SK-N-SH treated with all-trans-retinoic acid at 6 μM for 48 hours (cell line): ENCODE results near the gene DUSP23.

ENCODE experiments used
- ATAC-seq: fragments of 200-7000 bp; cut with Tn5 transposase; 3 replicates; pipeline ENCODE4 v1.9.1; 2020; ENCODE audit warnings: mild to moderate bottlenecking, moderate library complexity
- ARNTL ChIP-seq: fragments of 450-650 bp; formaldehyde crosslinking; IDR thresholded peaks from 2 replicates; pipeline ENCODE4 v1.5.0; 2020; ENCODE audit warnings: low read depth, mild to moderate bottlenecking, moderate library complexity, borderline replicate concordance
- BACH2 ChIP-seq: fragments of 250-450 bp; sonication (Bioruptor Pico); IDR thresholded peaks from 2 replicates; pipeline ENCODE4 v1.9.0; 2021; ENCODE audit warnings: mild to moderate bottlenecking, borderline replicate concordance
- CREB5 ChIP-seq: fragments of 250-450 bp; sonication (Bioruptor Pico); IDR thresholded peaks from 2 replicates; pipeline ENCODE4 v1.5.1; 2020; ENCODE audit warnings: low read depth, mild to moderate bottlenecking, moderate library complexity
- CSRNP3 ChIP-seq: fragments of 250-450 bp; sonication (Bioruptor Pico); IDR thresholded peaks from 2 replicates; pipeline ENCODE4 v1.5.1; 2021; ENCODE audit warnings: mild to moderate bottlenecking, moderate library complexity
- ESRRG ChIP-seq: fragments of 250-450 bp; sonication (Bioruptor Pico); IDR thresholded peaks from 2 replicates; pipeline ENCODE4 v1.6.1; 2021; ENCODE audit warnings: mild to moderate bottlenecking
- GLIS3 ChIP-seq: fragments of 250-450 bp; sonication (Bioruptor Pico); IDR thresholded peaks from 2 replicates; pipeline ENCODE4 v1.5.0; 2020; ENCODE audit warnings: mild to moderate bottlenecking, moderate library complexity
- ISL1 ChIP-seq: fragments of 250-450 bp; sonication (Bioruptor Pico); IDR thresholded peaks from 2 replicates; pipeline ENCODE4 v2.1.2; 2022; ENCODE audit warnings: mild to moderate bottlenecking, moderate library complexity
- OSR1 ChIP-seq: fragments of 250-450 bp; sonication (Bioruptor Pico); IDR thresholded peaks from 2 replicates; pipeline ENCODE4 v1.8.0; 2022; ENCODE audit warnings: moderate library complexity, mild to moderate bottlenecking, inconsistent platforms
- PATZ1 ChIP-seq: fragments of 250-450 bp; sonication (Bioruptor Pico); IDR thresholded peaks from 2 replicates; pipeline ENCODE4 v1.8.0; 2020; ENCODE audit warnings: mild to moderate bottlenecking, moderate library complexity, borderline replicate concordance
- PPARA ChIP-seq: fragments of 250-450 bp; sonication (Bioruptor Pico); IDR thresholded peaks from 2 replicates; pipeline ENCODE4 v1.5.0; 2020; ENCODE audit warnings: mild to moderate bottlenecking, borderline replicate concordance
- RARB ChIP-seq: fragments of 250-450 bp; sonication (Bioruptor Pico); IDR thresholded peaks from 2 replicates; pipeline ENCODE4 v1.8.0; 2021; ENCODE audit warnings: mild to moderate bottlenecking, moderate library complexity
- SNAI2 ChIP-seq: fragments of 250-450 bp; sonication (Bioruptor Pico); IDR thresholded peaks from 2 replicates; pipeline ENCODE4 v1.5.0; 2020; ENCODE audit warnings: mild to moderate bottlenecking, moderate library complexity
- TCF4 ChIP-seq: fragments of 250-450 bp; sonication (Bioruptor Pico); IDR thresholded peaks from 2 replicates; pipeline ENCODE4 v1.8.0; 2021; ENCODE audit warnings: mild to moderate bottlenecking, moderate library complexity, borderline replicate concordance
- TOX ChIP-seq: fragments of 250-450 bp; sonication (Bioruptor Pico); IDR thresholded peaks from 2 replicates; pipeline ENCODE4 v1.8.0; 2021; ENCODE audit warnings: mild to moderate bottlenecking, moderate library complexity, borderline replicate concordance
- TSHZ2 ChIP-seq: fragments of 250-450 bp; sonication (Bioruptor Pico); IDR thresholded peaks from 2 replicates; pipeline ENCODE4 v1.5.0; 2020; ENCODE audit warnings: mild to moderate bottlenecking, moderate library complexity
- ZFP3 ChIP-seq: fragments of 250-450 bp; sonication (Bioruptor Pico); IDR thresholded peaks from 2 replicates; pipeline ENCODE4 v1.5.0; 2020; ENCODE audit warnings: mild to moderate bottlenecking, moderate library complexity
- ZFP30 ChIP-seq: fragments of 450-650 bp; formaldehyde crosslinking; IDR thresholded peaks from 2 replicates; pipeline ENCODE4 v1.5.0; 2022; ENCODE audit warnings: mild to moderate bottlenecking, moderate library complexity
- ZNF565 ChIP-seq: fragments of 450-650 bp; formaldehyde crosslinking; conservative IDR thresholded peaks from 2 replicates; pipeline ENCODE4 v1.5.0; 2020; ENCODE audit warnings: low read depth, mild to moderate bottlenecking, moderate library complexity
- ZNF70 ChIP-seq: fragments of 450-650 bp; formaldehyde crosslinking; IDR thresholded peaks from 2 replicates; pipeline ENCODE4 v1.5.0; 2020; ENCODE audit warnings: mild to moderate bottlenecking, moderate library complexity
- ZNF8 ChIP-seq: fragments of 450-650 bp; formaldehyde crosslinking; IDR thresholded peaks from 2 replicates; pipeline ENCODE4 v1.5.0; 2020; ENCODE audit warnings: mild to moderate bottlenecking, moderate library complexity

DUSP23 gene

GRCh38 chr1:159749630-159750029 lies 31.1 kb upstream of the DUSP23 start:
- ATAC-seq: no peak
- no peak for TF ChIP-seq CSRNP3 (CRISPR knock-in tag)
- TF ChIP-seq ZNF565 (CRISPR knock-in tag): no peak
- no peak for TF ChIP-seq BACH2 (CRISPR knock-in tag)
- no peak for TF ChIP-seq ZFP30 (CRISPR knock-in tag)
- no peak for TF ChIP-seq PPARA (CRISPR knock-in tag)
- TF ChIP-seq RARB: no peak
- no peak for TF ChIP-seq CREB5 (CRISPR knock-in tag)
- TF ChIP-seq PATZ1 (CRISPR knock-in tag): no peak
- no peak for TF ChIP-seq ARNTL (CRISPR knock-in tag)
- TF ChIP-seq TSHZ2 (CRISPR knock-in tag): no peak
- no peak for TF ChIP-seq ZNF8 (CRISPR knock-in tag)
- TF ChIP-seq ZNF70 (CRISPR knock-in tag): no peak
- no peak for TF ChIP-seq TCF4 (CRISPR knock-in tag)
- no peak for TF ChIP-seq GLIS3 (CRISPR knock-in tag)
- TF ChIP-seq ZFP3: no peak
- TF ChIP-seq ISL1 (CRISPR knock-in tag): no peak
- TF ChIP-seq TOX (CRISPR knock-in tag): no peak

- ATAC-seq: no peak
Measured at GRCh38 chr1:159750621-159751020, 30.1 kb upstream of the DUSP23 start.

More at GRCh38 chr1:159750621-159751020, 30.1 kb upstream of the DUSP23 start:
- TF ChIP-seq OSR1 (CRISPR knock-in tag) (no peak), ARNTL (CRISPR knock-in tag) (no peak), ESRRG (CRISPR knock-in tag) (no peak), CSRNP3 (CRISPR knock-in tag) (no peak), PATZ1 (CRISPR knock-in tag) (no peak), ZNF70 (CRISPR knock-in tag) (no peak), ZFP30 (CRISPR knock-in tag) (no peak), CREB5 (CRISPR knock-in tag) (no peak), ZFP3 (no peak), GLIS3 (CRISPR knock-in tag) (no peak), SNAI2 (no peak)
